Activated CD8-positive, alpha-beta memory T cell treated with anti-CD3 and anti-CD28 coated beads, Interleukin-2, amount 50 U/mL, for 24 hours (primary cell): ENCODE results near the gene CELF4.

Source experiments
- DNase-seq: peaks from one replicate; pipeline ENCODE4 v3.0.0-alpha.2; 2020; ENCODE audit errors: extremely low read depth

Gene CELF4

GRCh38 chr18:37285825-37286224, 279.8 kb downstream of the CELF4 start:
- DNase-seq = no peak

GRCh38 chr18:37284260-37284659, 281.3 kb downstream of the CELF4 start:
- no peak for DNase-seq

GRCh38 chr18:37282386-37283037, 283.1 kb downstream of the CELF4 start:
- DNase-seq = no peak

GRCh38 chr18:37280701-37281393, 284.8 kb downstream of the CELF4 start:
- DNase-seq = no peak

DNA sequence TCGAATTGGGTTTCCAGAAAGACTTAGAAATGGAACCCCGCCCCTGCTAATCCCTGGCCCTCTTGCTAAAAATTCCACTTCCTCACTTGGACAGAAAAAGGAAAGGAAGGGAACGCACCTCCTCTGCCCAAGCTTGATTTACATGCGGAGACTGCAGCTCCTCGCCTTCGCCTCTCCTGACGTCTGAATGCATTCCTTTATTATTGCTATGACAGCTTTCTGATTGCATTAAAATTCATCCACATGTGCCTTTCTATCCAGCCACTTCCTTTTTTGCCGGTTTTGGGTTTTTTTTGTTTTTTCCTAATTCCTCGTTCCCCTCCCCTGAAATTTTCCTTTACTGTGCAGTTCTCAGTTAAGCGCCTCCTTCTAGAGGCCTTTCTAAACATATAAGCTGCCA, 287.8 kb downstream of the CELF4 start:
- DNase-seq = no peak

- no peak for DNase-seq
Observed at GRCh38 chr18:37276111-37276890, 289.3 kb downstream of the CELF4 start.

GRCh38 chr18:37275237-37275741, 290.3 kb downstream of the CELF4 start:
- DNase-seq = no peak

- no peak for DNase-seq
Observed at GRCh38 chr18:37274309-37275236, 291.0 kb downstream of the CELF4 start.

GRCh38 chr18:37272841-37273240, 292.8 kb downstream of the CELF4 start:
- no peak for DNase-seq

DNA sequence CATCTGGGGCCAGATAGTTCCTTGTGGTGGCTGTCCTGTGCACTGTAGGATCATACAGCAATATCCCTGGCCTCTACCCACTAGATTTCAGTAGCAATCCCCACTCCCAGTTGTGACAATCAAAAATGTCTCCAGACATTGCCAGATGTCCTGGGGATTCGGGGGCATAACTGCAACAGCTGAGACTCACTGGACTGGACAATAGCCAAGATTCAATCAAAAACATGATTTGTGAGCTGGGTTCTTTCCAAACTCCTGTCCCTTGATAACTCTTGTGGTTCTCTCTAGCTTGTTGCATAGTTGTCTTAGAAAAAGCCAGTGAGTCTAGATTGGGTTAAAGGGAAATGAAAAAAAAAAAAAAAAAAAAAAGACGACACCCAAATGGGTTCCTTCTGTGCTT, 293.4 kb downstream of the CELF4 start:
- DNase-seq = no peak

GRCh38 chr18:37270666-37271052, 294.9 kb downstream of the CELF4 start:
- DNase-seq = no peak

- no peak for DNase-seq
Observed at GRCh38 chr18:37270038-37270665, 295.4 kb downstream of the CELF4 start.

DNA sequence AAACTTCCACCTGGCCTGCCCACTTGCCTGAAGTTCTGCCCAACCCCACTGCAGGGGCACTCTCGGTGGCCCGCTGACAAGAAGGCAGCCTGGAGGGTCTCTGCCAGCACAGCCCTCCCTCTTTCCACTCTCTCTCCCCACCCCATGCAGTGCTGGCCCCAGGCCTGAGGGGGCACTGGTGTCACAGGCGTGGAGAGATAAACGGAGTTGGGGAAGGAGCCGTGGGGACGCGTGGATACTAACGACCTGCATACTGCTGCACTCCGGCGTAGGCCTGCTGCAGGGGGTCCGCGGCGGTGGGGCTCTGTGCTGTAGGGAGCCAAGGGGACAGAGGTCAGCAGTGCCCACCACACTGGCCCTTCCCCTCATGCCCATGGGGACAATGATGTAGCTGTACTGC, 299.3 kb downstream of the CELF4 start:
- DNase-seq = no peak

DNA sequence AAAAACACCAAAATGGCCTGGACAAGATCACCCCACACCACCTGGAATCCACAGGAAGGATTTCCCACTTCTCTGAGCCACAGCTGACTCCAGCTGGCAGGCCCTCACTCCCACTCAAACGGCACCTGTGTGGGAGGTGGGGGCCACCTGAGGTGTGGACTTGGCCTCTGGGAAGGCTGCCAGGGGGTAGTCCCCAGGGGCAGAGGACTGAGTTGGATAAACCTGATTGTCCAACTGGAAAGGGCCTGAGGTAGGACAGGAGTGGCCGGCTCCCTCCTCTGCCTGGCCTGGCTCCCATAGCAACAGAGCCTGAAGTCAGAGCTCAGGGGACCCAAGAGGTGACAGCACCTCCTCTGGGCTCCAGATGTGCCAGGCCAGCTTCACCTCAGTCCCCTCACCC, 300.2 kb downstream of the CELF4 start:
- DNase-seq = no peak

DNA sequence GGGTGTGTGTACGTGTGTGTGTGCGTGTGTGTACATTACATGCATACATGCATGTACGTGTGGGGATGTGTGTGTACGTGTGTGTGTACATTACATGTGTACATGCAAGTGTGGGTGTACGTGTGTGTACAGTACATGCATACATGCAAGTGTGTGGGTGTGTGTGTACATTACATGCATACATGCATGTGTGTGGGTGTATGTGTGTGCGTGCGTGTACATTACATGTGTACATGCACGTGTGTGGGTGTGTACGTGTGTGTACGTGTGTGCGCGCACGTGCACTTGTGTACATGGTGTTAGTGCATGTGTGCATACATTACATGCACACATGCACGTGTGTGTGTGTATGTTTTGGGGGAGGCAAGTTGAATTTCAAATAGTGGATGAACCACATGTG, 300.6 kb downstream of the CELF4 start:
- DNase-seq = no peak

GRCh38 chr18:37261988-37262387, 303.6 kb downstream of the CELF4 start:
- DNase-seq = no peak

GRCh38 chr18:37261246-37261840, 304.3 kb downstream of the CELF4 start:
- no peak for DNase-seq

DNA sequence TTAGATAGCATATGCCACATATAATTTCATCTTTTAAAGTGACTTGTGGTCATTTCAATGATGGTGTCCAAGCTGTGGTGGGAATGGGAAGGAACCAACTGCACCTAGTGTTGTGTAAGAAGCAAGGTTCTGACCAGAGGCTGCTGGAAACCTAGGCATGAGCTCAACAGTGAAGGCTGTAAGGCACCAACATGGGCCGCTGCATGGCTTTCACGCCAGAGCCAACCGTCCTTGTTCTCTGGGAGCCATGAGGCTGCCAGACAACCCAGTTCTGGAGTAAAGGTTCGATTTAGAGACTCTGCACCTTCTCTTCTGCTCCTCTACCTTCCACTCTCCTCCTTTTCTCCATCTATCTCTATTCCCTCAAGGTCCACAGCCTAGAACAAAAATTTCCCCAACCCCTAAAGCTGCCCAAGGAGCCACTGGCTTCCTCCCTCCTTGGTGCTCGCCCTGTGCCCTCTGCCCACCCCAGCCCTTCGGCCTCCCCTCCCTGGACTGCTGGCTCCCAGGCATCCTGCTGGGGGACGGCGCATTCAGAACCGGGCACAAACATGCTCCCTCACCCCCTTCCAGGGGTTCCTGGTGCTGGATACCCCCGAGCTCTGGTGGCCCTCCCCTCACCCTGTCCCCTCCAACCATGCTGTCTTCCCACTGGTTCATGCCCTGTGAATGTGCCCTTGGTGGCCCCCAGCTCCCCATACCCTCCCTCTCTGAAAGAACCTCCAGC, 305.1 kb downstream of the CELF4 start:
- DNase-seq = no peak

GRCh38 chr18:37259711-37260110, 305.9 kb downstream of the CELF4 start:
- no peak for DNase-seq

- DNase-seq = no peak
Observed at GRCh38 chr18:37258819-37259218, 306.8 kb downstream of the CELF4 start.
